ENCODE measurements around the gene SYNDIG1. TPM values are rescaled to one million over a fixed set of nuclear protein-coding genes. Genes with fewer than 3 reads are reported as not detected.

The SYNDIG1 gene
- total RNA-seq, 1 experiment from 2014 or later: 5.4 TPM

DNA sequence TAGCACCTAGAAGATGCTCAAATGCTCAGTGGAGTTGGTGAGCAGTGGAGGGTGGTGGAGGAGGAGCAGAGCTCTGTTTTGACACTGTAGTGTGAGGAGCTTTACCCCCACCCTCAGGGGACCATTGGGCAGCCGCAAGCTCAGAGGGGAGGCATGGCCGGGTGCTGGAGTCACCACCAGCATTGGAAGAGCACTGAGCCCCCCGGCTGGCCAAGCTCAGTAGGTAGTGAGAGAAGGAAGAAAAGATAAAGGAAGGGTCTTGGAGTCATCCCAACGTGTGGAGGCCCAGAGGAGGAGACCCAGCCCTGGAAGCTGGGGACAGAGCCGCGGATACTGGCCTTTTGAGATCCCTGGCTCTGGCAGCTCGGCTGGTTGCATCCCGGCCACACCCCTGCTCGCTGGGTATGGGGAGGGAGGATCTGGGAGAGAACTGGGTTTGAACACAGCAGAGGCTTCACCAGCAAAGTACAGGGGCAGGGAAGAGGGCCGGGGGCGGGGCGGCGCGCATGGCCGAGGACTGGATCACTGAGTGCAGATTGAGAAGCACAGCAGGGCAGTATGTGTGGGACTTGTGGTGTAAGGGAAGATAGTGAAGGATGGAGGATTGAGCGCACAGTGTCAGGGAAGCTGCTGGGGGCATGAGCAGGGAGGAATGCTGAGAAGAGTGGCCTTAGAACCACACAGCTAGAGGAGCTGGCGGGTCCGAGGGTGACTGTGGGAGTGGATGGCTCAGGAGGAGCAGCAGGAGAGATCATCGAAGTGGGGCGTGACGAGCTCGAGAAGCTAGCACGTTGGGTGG lies 24.4 kb downstream of the SYNDIG1 start:
- Histone ChIP-seq H4K91ac (ENCODE audit: insufficient read length, low read depth, low read length) (peak overlapping the region; percentile 41), H3K9me3 (ENCODE audit: control insufficient read depth, low read depth, low read length) (no peaks in the 10 kb centered on the region), H2BK15ac (ENCODE audit: low read depth, low read length) (no peak overlapping the region), H3K4me1 (ENCODE audit: insufficient read depth, low read length) (peaks cover 14% of the 10 kb centered on the region), H3K79me2 (ENCODE audit: insufficient read depth, low read length) (no peaks in the 10 kb centered on the region), H4K5ac (ENCODE audit: insufficient read length, low read depth, low read length) (peak overlapping the region; percentile 92), H3K23ac (ENCODE audit: insufficient read length, low read depth, low read length) (no peak overlapping the region), H2BK120ac (ENCODE audit: low read depth, low read length, poor library complexity, severe bottlenecking) (no peak overlapping the region), H3K14ac (ENCODE audit: insufficient read depth, low read length) (peak overlapping the region; percentile 43; the same call in 1 of the 2 replicates), H4K8ac (replicated peaks; ENCODE audit: insufficient read length, low read depth, low read length) (no peak overlapping the region), H3K27me3 (ENCODE audit: insufficient read depth, low read length) (no peaks in the 10 kb centered on the region), H3K79me1 (ENCODE audit: insufficient read depth, low read depth, low read length, poor library complexity, severe bottlenecking) (no peaks in the 10 kb centered on the region), H3K4ac (ENCODE audit: low read depth, low read length) (no peak overlapping the region), H3K9ac (ENCODE audit: extremely low read depth, insufficient read length, low read length) (no peak overlapping the region), H3K18ac (ENCODE audit: insufficient read length, low read depth, low read length) (no peak overlapping the region), H2BK12ac (ENCODE audit: insufficient read length, low read depth, low read length) (no peak overlapping the region), H3K27ac (ENCODE audit: insufficient read length, low read depth, low read length) (no peak overlapping the region), H3K56ac (ENCODE audit: insufficient read length, low read depth, low read length) (no peak overlapping the region), H2AFZ (ENCODE audit: low read length) (no peak overlapping the region), H2BK5ac (ENCODE audit: insufficient read length, low read length) (no peak overlapping the region), H3K23me2 (ENCODE audit: insufficient read length, low read depth, low read length, poor library complexity, severe bottlenecking) (no peaks in the 10 kb centered on the region), H4K20me1 (ENCODE audit: control insufficient read depth, insufficient read depth, insufficient read length) (no peaks in the 10 kb centered on the region), H2AK5ac (ENCODE audit: insufficient read length, low read length) (no peak overlapping the region), H3T11ph (ENCODE audit: low read length) (no peak overlapping the region), H3K4me2 (ENCODE audit: insufficient read depth, insufficient read length, low read length) (no peak overlapping the region), H2BK20ac (ENCODE audit: low read depth, low read length, poor library complexity, severe bottlenecking) (no peak overlapping the region)
- Mint-ChIP-seq H3K27ac (peak overlapping the region in 1 of 3 experiments; percentile 62; a peak in 4 of 7 replicates), H3K4me1 (peaks cover 31 to 48% of the 10 kb centered on the region in 2 experiments), H3K4me3 (peak overlapping the region; percentile 14 to 30; a peak in 2 of 5 replicates), H3K9me3 (no peaks in the 10 kb centered on the region; a peak in 1 of 5 replicates), H3K36me3 (ENCODE audit: insufficient read depth in 1 of 3, low read depth in 3 of 3) (peaks cover 0 to 9% (median 8%) of the 10 kb centered on the region in 3 experiments; a peak in 6 of 7 replicates), H3K27me3 (ENCODE audit: low read depth) (peaks cover 1% of the 10 kb centered on the region; the same call in 1 of the 2 replicates)
- TF ChIP-seq, protein P1, sequence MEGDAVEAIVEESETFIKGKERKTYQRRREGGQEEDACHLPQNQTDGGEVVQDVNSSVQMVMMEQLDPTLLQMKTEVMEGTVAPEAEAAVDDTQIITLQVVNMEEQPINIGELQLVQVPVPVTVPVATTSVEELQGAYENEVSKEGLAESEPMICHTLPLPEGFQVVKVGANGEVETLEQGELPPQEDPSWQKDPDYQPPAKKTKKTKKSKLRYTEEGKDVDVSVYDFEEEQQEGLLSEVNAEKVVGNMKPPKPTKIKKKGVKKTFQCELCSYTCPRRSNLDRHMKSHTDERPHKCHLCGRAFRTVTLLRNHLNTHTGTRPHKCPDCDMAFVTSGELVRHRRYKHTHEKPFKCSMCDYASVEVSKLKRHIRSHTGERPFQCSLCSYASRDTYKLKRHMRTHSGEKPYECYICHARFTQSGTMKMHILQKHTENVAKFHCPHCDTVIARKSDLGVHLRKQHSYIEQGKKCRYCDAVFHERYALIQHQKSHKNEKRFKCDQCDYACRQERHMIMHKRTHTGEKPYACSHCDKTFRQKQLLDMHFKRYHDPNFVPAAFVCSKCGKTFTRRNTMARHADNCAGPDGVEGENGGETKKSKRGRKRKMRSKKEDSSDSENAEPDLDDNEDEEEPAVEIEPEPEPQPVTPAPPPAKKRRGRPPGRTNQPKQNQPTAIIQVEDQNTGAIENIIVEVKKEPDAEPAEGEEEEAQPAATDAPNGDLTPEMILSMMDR (conservative IDR thresholded peaks at IDR 0.05): no peak
- peak; percentile 31 for DNase-seq
- no CpG with 5 or more reads among the region's 23 CpGs for WGBS (ENCODE audit: extremely low coverage, insufficient read length, low lambda C conversion rate)
